HG03066 (cell line): ENCODE results near the gene ATG101.

Source experiments
- ATAC-seq: cut with Tn5 transposase; IDR thresholded peaks from one replicate; pipeline ENCODE4 v1.9.1; 2021; ENCODE audit warnings: low read depth; ENCODE audit not compliant: unreplicated experiment

Gene ATG101

GRCh38 chr12:52069327-52070184 is at the start of gene ATG101:
TSS of gene ATG101 (plus strand) at chr12:52069978. CDS start at chr12:52073651, 3,673 bp downstream.
- ATAC-seq, result peak; percentile 95

- ATAC-seq, result no peak
Measured at GRCh38 chr12:52020539-52021336, 49.0 kb upstream of the ATG101 start.

- peak; percentile 5 for ATAC-seq
Measured at GRCh38 chr12:52022841-52023181, 47.0 kb upstream of the ATG101 start.

- peak; percentile 34 for ATAC-seq
Measured at GRCh38 chr12:52023182-52023975, 46.4 kb upstream of the ATG101 start.

GRCh38 chr12:52023976-52024688 is 45.6 kb upstream of the ATG101 start:
- peak; percentile 9 for ATAC-seq

- no peak for ATAC-seq
Measured at GRCh38 chr12:52024845-52025230, 44.9 kb upstream of the ATG101 start.

GRCh38 chr12:52026263-52026662 is 43.5 kb upstream of the ATG101 start:
- no peak for ATAC-seq

GRCh38 chr12:52027085-52027843 is 42.5 kb upstream of the ATG101 start:
- ATAC-seq, result no peak

GRCh38 chr12:52029685-52030084 is 40.1 kb upstream of the ATG101 start:
- ATAC-seq, result no peak

GRCh38 chr12:52032446-52032803 is 37.4 kb upstream of the ATG101 start:
- no peak for ATAC-seq

- ATAC-seq, result peak; percentile 89
Measured at GRCh38 chr12:52032804-52033445, 36.9 kb upstream of the ATG101 start.

GRCh38 chr12:52033446-52034140 is 36.2 kb upstream of the ATG101 start:
- no peak for ATAC-seq

GRCh38 chr12:52035190-52035589 is 34.6 kb upstream of the ATG101 start:
- ATAC-seq, result no peak

- ATAC-seq, result no peak
Measured at GRCh38 chr12:52035926-52036325, 33.9 kb upstream of the ATG101 start.

GRCh38 chr12:52036587-52037171 is 33.1 kb upstream of the ATG101 start:
- ATAC-seq, result peak; percentile 39

- ATAC-seq, result peak; percentile 1
Measured at GRCh38 chr12:52037248-52037861, 32.4 kb upstream of the ATG101 start.

GRCh38 chr12:52038447-52038846 is 31.3 kb upstream of the ATG101 start:
- ATAC-seq, result no peak

GRCh38 chr12:52041035-52041434 is 28.7 kb upstream of the ATG101 start:
- no peak for ATAC-seq
